HepG2 (cell line): ENCODE results near the gene SLX1A. TPM values are rescaled to one million over a fixed set of nuclear protein-coding genes. Genes with fewer than 3 reads are reported as not detected.

Experiments
- ATAC-seq: fragments of 200-7000 bp; cut with Tn5 transposase; 3 replicates; pipeline ENCODE4 v1.9.1; 2020; ENCODE audit warnings: mild to moderate bottlenecking, moderate library complexity
- BruUV-seq: library from RNA; stranded (reverse); fragments of 400-500 nt; replicated peaks from 2 replicates; lab custom pipeline; 2021; lab: Mats Ljungman, UMichigan
- CTCF ChIA-PET: fragments of 300-600 bp; formaldehyde crosslinking; extraction: SDS; loops from one replicate; lab custom pipeline; 2021; ENCODE audit warnings: low total read pairs, inconsistent platforms, low intra/inter-chr PET ratio; lab: Yijun Ruan, JAX
- POLR2A ChIA-PET: fragments of 350-600 bp; sonication (Branson Sonifier 250); formaldehyde crosslinking; loops from one replicate; lab custom pipeline; 2020; ENCODE audit warnings: antibody characterized with exemption, inconsistent platforms; lab: Yijun Ruan, JAX
- DNase-seq: peaks from one replicate; pipeline ENCODE4 v3.0.0-alpha.2; 2015; ENCODE audit warnings: low spot score
- FAIRE-seq: peaks from 3 replicates; lab custom pipeline; 2011; peaks lifted over from hg19 to GRCh38; lab: Jason Lieb, UNC
- H2AFZ ChIP-seq: one replicate; pipeline ENCODE4 v1.6.1; 2011; ENCODE audit warnings: low read length, inconsistent platforms
- H3K27ac ChIP-seq: fragments of 300-600 bp; 3 replicates; pipeline ENCODE4 v1.8.0; 2011; ENCODE audit warnings: mixed run types, mild to moderate bottlenecking, mixed read lengths, low read length, inconsistent platforms; ENCODE audit not compliant: insufficient read depth; ENCODE audit errors: extremely low read length
- H3K27me3 ChIP-seq, 2 experiments: fragments of 200-600 bp in 1 of 2; 2 replicates in 1 of 2; 3 replicates in 1 of 2; pipeline versions ENCODE4 v1.6.0 to v1.8.0; 2011; ENCODE audit warnings: low read length in 2 of 2, mild to moderate bottlenecking in 2 of 2, moderate library complexity in 2 of 2, inconsistent platforms in 1 of 2; ENCODE audit not compliant: insufficient read depth in 2 of 2, control insufficient read depth in 1 of 2
- H3K36me3 ChIP-seq, 2 experiments: fragments of 200-600 bp in 1 of 2; replicated peaks in 1 of 2; 2 replicates in 1 of 2; 3 replicates in 1 of 2; pipeline versions ENCODE4 v1.5.1 to v1.8.0; 2011; ENCODE audit warnings: low read length in 2 of 2, inconsistent platforms in 1 of 2; ENCODE audit not compliant: insufficient read depth in 2 of 2, control insufficient read depth in 1 of 2
- H3K4me1 ChIP-seq: 2 replicates; pipeline ENCODE4 v1.5.1; 2012; ENCODE audit warnings: low read length, inconsistent platforms; ENCODE audit not compliant: insufficient read depth
- H3K4me2 ChIP-seq: 2 replicates; pipeline ENCODE4 v1.6.0; 2011; ENCODE audit warnings: low read depth, low read length, inconsistent platforms
- H3K4me3 ChIP-seq, 3 experiments: fragments of 200-600 bp in 1 of 3; sonication (generic), shearing (Covaris generic) in 1 of 3; replicated peaks in 1 of 3; 2 replicates each; pipeline ENCODE4 v1.5.1; 2011 to 2016; ENCODE audit warnings: low read length in 3 of 3, inconsistent platforms in 2 of 3, low read depth in 2 of 3, mild to moderate bottlenecking in 2 of 3, control low read depth in 1 of 3, mixed read lengths in 1 of 3; ENCODE audit not compliant: insufficient read depth in 1 of 3
- H3K79me2 ChIP-seq: one replicate; pipeline ENCODE4 v1.6.1; 2011; ENCODE audit warnings: low read length, inconsistent platforms; ENCODE audit not compliant: insufficient read depth
- H3K9ac ChIP-seq: 2 replicates; pipeline ENCODE4 v1.6.0; 2011; ENCODE audit warnings: mild to moderate bottlenecking, low read depth, low read length, inconsistent platforms; ENCODE audit not compliant: insufficient read depth
- H3K9me3 ChIP-seq: 2 replicates; pipeline ENCODE4 v1.5.1; 2012; ENCODE audit warnings: mild to moderate bottlenecking, low read length
- H4K20me1 ChIP-seq: 2 replicates; pipeline ENCODE4 v1.6.0; 2011; ENCODE audit warnings: inconsistent platforms, mild to moderate bottlenecking, low read length, moderate library complexity; ENCODE audit not compliant: insufficient read depth
- ATM ChIP-seq: fragments of 450-650 bp; IDR thresholded peaks from 2 replicates; pipeline ENCODE4 v1.7.1; 2017; ENCODE audit warnings: mild to moderate bottlenecking, borderline replicate concordance
- CCDC6 ChIP-seq: sonication (generic); formaldehyde crosslinking; IDR thresholded peaks from 2 replicates; pipeline ENCODE4 v1.8.1; 2022; ENCODE audit warnings: mild to moderate bottlenecking, missing genetic modification reagents, moderate library complexity
- FOXA1 ChIP-seq, 2 experiments: fragments of 450-650 bp in 1 of 2; sonication (generic) in 1 of 2; formaldehyde crosslinking in 1 of 2; IDR thresholded peaks; 2 replicates each; pipeline versions ENCODE4 v1.4.0 to v1.6.1; 2016 to 2020; ENCODE audit warnings: missing genetic modification reagents in 1 of 2
- FOXM1 ChIP-seq: sonication (generic); formaldehyde crosslinking; IDR thresholded peaks from 2 replicates; pipeline ENCODE4 v1.5.0; 2020; ENCODE audit warnings: missing genetic modification reagents
- HDAC6 ChIP-seq: fragments of 200-600 bp; sonication (generic); IDR thresholded peaks from 2 replicates; pipeline ENCODE4 v1.7.0; 2017; ENCODE audit warnings: mild to moderate bottlenecking, antibody characterized with exemption, low read length, low read depth
- KLF12 ChIP-seq: sonication (generic); formaldehyde crosslinking; IDR thresholded peaks from 2 replicates; pipeline ENCODE4 v1.4.0; 2020; ENCODE audit warnings: missing genetic modification reagents, borderline replicate concordance
- MLLT10 ChIP-seq: sonication (generic); formaldehyde crosslinking; IDR thresholded peaks from 2 replicates; pipeline ENCODE4 v1.4.0; 2020; ENCODE audit warnings: missing genetic modification reagents
- NR1H2 ChIP-seq: sonication (generic); formaldehyde crosslinking; IDR thresholded peaks from 2 replicates; pipeline ENCODE4 v1.8.1; 2022; ENCODE audit warnings: low read depth, missing genetic modification reagents, borderline replicate concordance
- TCF7 ChIP-seq: sonication (generic); IDR thresholded peaks from 2 replicates; pipeline ENCODE4 v1.6.1; 2016; ENCODE audit warnings: antibody characterized with exemption, low read depth
- ZNF687 ChIP-seq: sonication (generic); formaldehyde crosslinking; IDR thresholded peaks from 2 replicates; pipeline ENCODE4 v1.5.1; 2020; ENCODE audit warnings: mild to moderate bottlenecking, missing genetic modification reagents, moderate library complexity
- ZNF839 ChIP-seq: sonication (generic); formaldehyde crosslinking; IDR thresholded peaks from 2 replicates; pipeline ENCODE4 v1.4.0; 2020; ENCODE audit warnings: missing genetic modification reagents, mild to moderate bottlenecking, borderline replicate concordance
- WGBS: methylation state at CpG from one replicate; pipeline ENCODE4 v1.1.6; 2017; ENCODE audit warnings: low lambda C conversion rate; 5-methylcytosine and 5-hydroxymethylcytosine counted together
- in situ Hi-C: cut with HindIII; loops from 2 replicates; pipeline ENCODE4 v1.10.0; 2017; ENCODE audit warnings: low pct_unique_long_range_greater_than_20kb; ENCODE audit not compliant: extremely low pct_ligation_motif_present
- intact Hi-C: fragments of 100-400 bp; cut with micrococcal nuclease; formaldehyde crosslinking; loops from one replicate; pipeline ENCODE4 v1.10.0; 2022; ENCODE audit not compliant: unreplicated experiment
- polyA plus RNA-seq, 8 experiments: library from polyadenylated mRNA; depleted of rRNA in 3 of 8; stranded (reverse) in 7 of 8; unstranded in 1 of 8; fragments of >200 nt; fragmentation: Illumina TruSeq in 4 of 8; extraction: Trizol in 4 of 8; gene quantifications; 2 replicates each; pipeline versions ENCODE4 v1.2.1 to v1.2.3, GENCODE V29; 2011 to 2016; ENCODE audit warnings: low read depth in 4 of 8, missing spikeins in 1 of 8, mixed read lengths in 1 of 8; ENCODE audit not compliant: insufficient read depth in 1 of 8
- total RNA-seq, 5 experiments: library from RNA; depleted of rRNA; stranded (reverse); fragments of >200 nt; fragmentation: Illumina TruSeq; extraction: Trizol; gene quantifications; 2 replicates each; pipeline ENCODE4 v1.2.3, GENCODE V29; 2016; ENCODE audit warnings: low read depth in 1 of 5

Gene SLX1A
- total and polyA plus RNA-seq, 2 of the 13 experiments (the other 11 are each of a cell fraction or from before 2014, with no cell fraction given), result 12.0 to 37.1 TPM

- BruUV-seq, result no TSS peak
- no peaks in the 10 kb centered on the region for H3K36me3 ChIP-seq
- CTCF ChIA-PET, result no interaction called here
Observed at GRCh38 chr16:30149250-30149930, 44.3 kb upstream of the SLX1A start.

More at GRCh38 chr16:30149250-30149930, 44.3 kb upstream of the SLX1A start:
- Histone ChIP-seq H3K27me3 (no peaks in the 10 kb centered on the region), H4K20me1 (no peaks in the 10 kb centered on the region), H3K4me2 (no peak overlapping the region), H3K9ac (no peak overlapping the region), H3K27ac (no peak overlapping the region), H3K4me3 (no peak overlapping the region), H2AFZ (no peak overlapping the region), H3K4me1 (peaks cover 22% of the 10 kb centered on the region), H3K79me2 (no peaks in the 10 kb centered on the region), H3K9me3 (peaks cover 13% of the 10 kb centered on the region)
- POLR2A ChIA-PET, result interaction anchor here (1.8 kb wide), 1 partner anchor 9 kb away, joined by 12 read pairs; no protein-coding TSS in a partner anchor
- intact Hi-C loops (no loop called here), in situ Hi-C loops (no loop called here)
- DNase-seq, result no peak
- no peak for TF ChIP-seq TCF7
- no peak for TF ChIP-seq NR1H2 (CRISPR knock-in tag)
- TF ChIP-seq HDAC6, result no peak
- no peak for TF ChIP-seq CCDC6 (CRISPR knock-in tag)
- TF ChIP-seq FOXA1 (IDR thresholded peaks at IDR 0.05), result no peak
- no peak for TF ChIP-seq FOXA1 (CRISPR knock-in tag; IDR thresholded peaks at IDR 0.05)
- TF ChIP-seq ATM, result no peak
- TF ChIP-seq ZNF839 (CRISPR knock-in tag), result no peak
- TF ChIP-seq KLF12 (CRISPR knock-in tag), result no peak
- no peak for TF ChIP-seq FOXM1 (CRISPR knock-in tag)
- no peak for TF ChIP-seq MLLT10 (CRISPR knock-in tag)
- TF ChIP-seq ZNF687 (CRISPR knock-in tag), result no peak
- no peak for ATAC-seq
- FAIRE-seq, result no peak
- 57% methylated on average over 5 of the region's 5 CpGs for WGBS
